ENCODE data around the gene USP40.

GRCh38 chr2:233435436-233436190, 131.0 kb downstream of the USP40 start:
- TF ChIP-seq POLR2A (IDR thresholded peaks at IDR 0.05) (no peak), CTCF (IDR thresholded peaks at IDR 0.05) (no peak), EP300 (IDR thresholded peaks at IDR 0.05) (no peak)

All from ovary (tissue), 3 donors.